GM12873 (cell line): ENCODE data around the gene STK32A.

Experiments
- CTCF ChIP-seq: IDR thresholded peaks from 2 replicates; pipeline ENCODE4 v1.5.1; 2012; ENCODE audit warnings: low read depth, mild to moderate bottlenecking, moderate library complexity, low read length, control low read depth; ENCODE audit not compliant: insufficient read depth; ENCODE audit errors: missing control alignments

Gene STK32A

DNA sequence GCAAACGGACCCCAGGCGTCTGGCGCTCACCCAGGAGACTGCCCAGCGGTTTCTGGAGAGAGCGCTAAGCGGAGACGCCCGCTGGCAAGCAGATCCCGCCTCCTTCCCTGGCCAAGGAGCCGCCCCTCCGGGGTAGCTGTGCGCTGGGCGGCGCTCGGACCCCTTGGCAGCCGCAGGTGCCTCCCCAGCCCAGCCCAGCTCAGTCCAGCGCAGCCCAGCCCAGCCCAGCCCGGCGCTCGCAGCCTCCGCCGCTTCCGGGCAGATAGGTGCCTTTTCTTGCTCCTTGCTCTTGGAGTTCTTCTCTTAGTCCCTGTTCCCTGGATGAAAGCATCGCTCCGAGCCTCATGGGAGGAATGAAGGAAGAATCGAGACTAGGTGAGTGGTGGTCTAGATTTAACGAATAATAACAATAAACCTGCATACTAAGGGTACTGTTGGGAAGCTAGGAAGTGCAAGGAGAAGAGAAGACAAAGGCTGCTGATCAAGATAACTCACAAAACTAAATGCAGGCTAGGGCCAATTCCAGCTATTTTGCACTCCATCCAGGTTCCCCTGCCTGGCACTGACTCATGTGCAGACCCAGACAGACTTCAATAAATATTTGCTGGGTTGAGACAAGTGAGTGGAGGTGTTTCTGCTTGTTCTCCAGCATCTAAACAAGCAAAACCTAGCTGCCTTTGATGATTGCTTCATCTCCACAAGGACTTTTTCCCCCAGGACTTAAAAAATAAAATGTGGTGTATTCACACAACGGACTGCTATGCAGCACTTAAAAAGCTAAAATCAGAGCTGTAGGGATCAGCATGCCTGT is at the start of gene STK32A:
Gene STK32A, plus strand, starts transcription at position 202 of the 811 bp plus-strand sequence. CDS start 4,609 bp downstream, outside the sequence.
- TF ChIP-seq CTCF, result no peak

- TF ChIP-seq CTCF, result no peak
Observed at GRCh38 chr5:147187099-147187540, 47.7 kb upstream of the STK32A start.

DNA sequence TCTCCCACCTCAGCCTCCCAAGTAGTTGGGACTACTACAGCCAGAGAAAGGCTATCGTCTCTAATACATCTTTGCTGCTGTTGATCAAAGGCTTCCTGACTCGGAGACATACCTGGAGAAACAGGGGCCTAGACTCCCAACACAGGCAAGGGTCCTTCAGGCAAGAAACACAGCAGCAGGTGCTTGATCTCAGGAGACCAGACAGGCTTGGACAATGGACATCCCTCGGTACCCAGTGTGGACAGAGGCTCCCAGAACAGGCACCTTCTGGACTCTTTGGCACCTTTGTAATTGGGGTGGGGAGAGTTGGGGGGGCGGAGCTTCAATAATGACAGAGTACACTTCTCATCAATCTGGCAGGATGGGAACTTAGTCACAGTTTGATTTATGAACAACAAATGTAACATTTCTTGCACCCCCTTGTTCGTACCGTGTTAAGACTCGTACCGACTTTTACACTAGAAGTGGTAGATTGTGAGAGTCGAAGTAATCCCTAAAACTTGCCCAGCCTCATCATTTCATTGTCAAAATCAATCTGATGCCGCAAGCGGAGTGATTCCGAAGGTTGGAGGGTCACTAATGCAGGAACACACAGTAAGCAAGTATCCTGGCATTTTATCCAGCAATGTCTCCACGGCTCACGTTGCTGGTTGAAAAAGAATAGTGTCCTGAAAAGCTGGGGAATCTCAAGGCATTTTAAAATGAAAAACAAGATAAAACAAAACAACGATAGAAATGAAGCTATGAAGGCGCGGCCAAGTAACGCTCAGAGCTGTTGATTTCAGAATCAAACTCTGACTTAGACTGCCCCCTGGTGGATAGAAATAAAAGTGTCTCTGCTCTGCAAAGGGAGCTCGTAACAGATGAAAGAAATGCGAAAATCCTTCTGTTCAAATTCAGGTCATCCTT is 46.4 kb upstream of the STK32A start:
- TF ChIP-seq CTCF, result peak; percentile 75

- TF ChIP-seq CTCF, result no peak
Observed at GRCh38 chr5:147189109-147189424, 45.8 kb upstream of the STK32A start.

DNA sequence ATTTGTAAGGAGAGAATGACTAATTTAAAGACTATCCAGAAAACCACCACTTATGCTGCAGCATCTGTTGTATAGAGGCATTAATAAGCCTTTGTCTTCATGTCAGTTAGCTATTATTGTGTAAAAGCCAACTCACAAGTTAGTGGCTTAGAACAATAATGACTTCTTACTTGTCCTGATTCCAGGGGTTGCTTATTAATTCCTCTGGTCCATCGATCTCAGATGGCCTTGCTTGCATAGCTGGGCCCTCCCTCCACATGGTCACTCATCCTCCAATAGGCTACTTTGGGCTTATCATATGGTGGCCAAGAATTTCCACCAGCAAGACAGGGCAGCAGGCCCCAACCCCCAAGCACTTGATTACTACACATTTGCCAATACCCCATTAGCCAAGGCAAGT is 44.5 kb upstream of the STK32A start:
- TF ChIP-seq CTCF, result no peak

- TF ChIP-seq CTCF, result no peak
Observed at GRCh38 chr5:147193123-147193522, 41.7 kb upstream of the STK32A start.

DNA sequence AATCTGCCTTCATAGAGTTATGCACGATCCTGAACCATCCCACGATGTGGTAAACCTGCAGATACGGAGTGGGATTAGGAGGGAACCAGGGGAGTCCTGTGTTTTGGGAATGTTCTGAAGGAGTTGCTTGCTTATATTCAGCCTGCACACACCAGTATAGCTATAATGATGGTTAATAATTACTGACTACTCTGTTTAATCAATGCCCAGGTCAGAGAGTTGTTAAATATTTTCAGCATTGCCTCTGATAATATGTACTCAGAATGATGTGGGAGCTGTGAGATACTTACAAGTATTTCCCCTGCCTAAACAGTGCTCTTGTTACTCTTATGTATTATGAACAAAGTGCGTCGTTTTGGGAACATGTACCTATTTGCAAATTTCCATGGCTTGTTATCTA is 34.8 kb upstream of the STK32A start:
- TF ChIP-seq CTCF, result no peak
